ENCODE data around the gene SGMS1.
"Not testable (repeated sequence)": the region's sequence is repeated elsewhere in the genome, so short reads cannot be mapped to it uniquely, and the experiment has no call there.

SGMS1 gene

DNA sequence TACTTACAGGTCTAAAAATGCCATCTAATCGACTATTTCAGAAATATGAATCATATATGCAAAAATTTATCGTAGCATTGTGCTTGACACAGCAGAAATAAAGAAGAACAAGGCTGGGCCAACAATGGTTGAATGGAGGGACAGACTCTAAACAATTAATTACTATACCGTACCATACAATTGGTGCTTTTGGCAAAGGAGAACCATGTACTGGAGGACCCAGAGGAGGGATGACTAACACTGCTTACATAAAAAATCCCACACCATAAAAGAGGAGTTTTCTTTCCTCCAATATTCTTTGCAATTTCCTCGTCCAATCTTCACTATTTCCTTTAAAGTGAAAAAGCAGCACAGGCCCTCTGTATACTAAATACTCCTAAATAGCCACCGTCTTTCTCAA lies 94.1 kb downstream of the SGMS1 start:
- DNase-seq = no peak

DNA sequence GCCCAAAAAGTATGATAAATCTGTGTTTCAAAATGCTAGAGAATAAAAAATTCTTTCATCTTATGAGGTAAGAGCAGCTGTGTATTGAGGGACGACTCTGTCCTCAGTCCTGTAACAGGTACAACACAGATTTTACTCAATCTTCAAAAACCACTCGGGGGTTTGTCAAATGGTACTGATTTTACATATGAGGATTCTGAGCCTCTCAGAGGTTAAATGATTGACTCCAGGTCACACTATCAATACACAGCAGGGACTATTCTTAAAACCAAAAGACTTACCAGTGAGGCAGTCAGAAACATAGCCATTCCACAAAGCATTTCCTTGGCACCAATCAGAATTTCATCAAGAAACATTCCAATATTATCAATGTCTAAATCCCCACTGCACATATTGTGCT lies 95.5 kb downstream of the SGMS1 start:
- no peak for DNase-seq

DNA sequence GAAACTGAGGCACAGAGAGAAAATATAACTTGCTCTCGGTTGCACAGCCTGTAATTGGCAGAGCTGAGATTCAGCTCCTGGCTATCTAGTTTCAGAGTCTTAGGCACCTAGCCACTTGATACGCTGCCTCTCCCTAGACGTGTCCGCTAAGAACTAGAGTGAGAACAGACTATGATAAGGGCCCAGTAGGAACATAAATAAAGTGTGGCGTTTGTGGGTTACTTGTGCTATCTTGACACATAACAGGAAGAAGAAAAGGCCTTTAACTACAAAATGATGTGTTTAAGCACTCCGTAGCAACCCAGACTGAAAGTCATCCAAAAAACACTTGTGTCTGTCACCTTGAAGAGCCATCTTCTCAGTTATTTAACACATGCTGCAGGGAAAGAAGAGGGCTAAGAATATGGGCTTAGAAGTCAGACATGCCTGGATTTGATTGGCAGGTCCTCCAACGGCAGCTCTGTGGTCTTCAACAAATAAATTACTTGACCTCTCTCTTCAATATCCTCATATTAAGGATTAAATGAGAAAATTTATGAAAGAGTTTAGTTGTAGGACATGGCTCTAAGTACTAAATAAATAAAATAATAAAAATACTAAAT lies 96.2 kb downstream of the SGMS1 start:
- DNase-seq = no peak

DNA sequence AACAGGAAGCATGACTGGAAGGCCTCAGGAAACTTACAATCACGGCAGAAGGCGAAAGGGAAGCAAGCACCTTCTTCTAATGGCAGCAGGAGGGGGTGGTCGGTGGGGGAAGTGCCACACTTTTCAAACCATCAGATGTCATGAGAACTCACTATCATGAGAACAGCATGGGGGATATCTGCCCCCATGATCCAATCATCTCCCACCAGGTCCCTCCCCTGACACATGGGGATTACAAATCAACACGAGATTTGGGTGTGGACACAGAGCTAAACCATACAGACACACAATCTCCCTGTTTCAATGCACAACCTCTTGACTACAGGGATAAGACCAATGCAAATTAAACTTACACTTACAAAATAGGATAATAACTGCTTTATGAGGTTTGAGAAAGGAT lies 97.6 kb downstream of the SGMS1 start:
- DNase-seq = no peak

DNA sequence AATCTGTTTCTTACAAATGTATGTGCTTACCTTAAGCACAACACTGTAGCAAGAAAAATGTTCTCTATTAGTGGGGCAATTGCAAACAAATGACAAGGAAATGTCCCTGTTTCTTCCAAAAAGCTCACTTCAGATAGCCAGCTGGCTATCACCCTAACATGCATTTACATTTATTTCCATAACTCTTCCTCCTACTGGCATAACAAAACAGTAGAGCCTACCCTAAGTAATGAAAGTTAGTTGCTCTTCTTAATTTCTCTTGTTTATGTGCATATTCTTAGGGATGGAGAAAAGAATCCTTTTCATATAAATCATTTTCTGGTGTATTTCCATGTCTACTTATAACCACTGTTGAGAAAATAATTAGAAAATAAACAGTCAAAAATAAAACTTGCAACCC lies 100.4 kb downstream of the SGMS1 start:
- DNase-seq = no peak

DNA sequence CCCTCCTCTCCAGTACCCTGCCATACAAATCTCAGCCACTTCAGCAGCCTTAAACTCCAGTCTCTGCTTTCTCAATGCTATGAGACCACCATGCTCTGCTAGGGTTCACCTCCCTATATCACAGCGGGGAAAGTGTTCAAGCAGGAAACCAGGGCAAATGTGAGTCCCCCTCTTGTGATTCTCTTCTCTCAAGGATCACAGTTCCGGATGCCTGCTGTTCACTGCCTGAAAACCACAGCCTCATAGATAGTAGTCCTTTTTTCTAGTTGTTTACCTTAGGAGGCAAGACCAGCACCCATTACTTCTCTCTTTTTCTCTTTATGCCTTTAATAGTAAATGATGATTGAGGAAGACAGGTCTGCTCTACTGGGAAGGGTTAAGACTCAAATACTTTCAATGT lies 100.8 kb downstream of the SGMS1 start:
- no peak for DNase-seq

DNA sequence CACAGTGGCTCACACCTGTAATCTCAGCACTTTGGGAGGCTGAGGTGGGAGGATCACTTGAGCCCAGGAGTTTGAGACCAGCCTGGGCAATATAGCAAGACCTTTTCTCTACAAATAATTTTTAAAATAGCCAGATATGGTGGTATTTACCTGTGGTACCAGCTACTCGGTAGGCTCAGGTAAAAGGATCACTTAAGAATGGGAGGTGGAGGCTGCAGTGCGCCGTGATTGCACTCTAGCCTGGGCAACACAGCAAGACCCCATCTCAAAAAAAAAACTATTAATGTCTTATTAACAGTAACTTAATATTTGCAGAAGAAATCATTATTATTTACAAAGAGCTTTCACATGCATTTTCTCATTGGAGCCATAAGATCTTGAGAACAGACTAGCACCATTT lies 103.6 kb downstream of the SGMS1 start:
- no peak for DNase-seq

DNA sequence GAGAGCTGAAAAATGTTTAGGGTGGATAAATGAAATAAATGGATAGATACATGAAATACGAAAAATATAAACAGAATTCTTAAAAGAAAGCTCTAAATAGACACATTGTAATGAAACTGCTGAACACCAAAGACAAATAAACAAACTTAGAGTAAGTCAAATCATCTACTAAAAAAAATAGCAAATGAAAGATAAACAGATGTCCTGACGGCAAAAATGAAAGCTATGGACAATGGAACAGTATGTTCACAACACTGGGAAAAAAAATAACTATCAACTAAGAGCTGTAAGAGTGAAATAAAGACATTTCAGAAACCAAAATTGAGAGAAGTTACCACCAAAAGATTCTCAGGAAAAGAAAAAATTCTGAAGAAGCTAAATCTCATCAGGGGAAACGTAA lies 106.1 kb downstream of the SGMS1 start:
- DNase-seq = no peak

DNA sequence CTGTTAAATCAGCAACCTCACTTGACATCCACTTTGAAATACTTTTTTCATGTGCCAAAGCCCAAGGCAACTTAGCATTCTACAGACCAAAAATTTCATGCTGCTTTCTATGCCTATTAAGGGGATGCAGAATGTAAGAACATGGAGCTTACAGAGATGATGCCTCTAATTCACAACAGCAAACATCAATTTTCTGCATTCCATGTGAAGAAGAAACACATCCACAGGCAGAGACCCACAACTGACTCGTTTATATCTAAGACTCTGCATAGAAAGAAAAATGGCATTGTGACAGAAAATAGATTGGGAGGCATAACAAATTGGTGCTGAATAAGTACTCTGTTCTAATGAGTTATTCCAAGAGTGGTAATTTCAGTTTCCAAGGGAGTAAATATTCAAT lies 107.6 kb downstream of the SGMS1 start:
- no peak for DNase-seq

DNA sequence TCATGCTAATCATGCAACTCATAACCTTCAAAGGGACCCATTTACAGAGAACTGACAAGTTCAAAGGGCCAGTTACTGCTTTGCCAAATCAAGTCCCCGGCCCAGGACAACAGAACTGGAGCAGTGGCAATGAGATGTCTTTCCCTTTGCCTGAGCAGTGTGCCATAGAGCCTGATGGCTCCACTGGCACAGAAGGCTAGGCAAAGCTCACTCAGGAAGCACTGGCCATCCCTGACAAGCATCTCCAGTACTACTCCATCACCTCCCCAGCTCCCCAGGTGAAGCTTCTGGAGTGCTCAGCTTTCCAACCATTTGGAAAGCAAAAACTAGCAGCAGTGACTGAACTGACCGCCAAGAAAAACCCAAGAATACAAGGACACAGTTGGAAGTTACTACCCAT lies 108.3 kb downstream of the SGMS1 start:
- no peak for DNase-seq

DNA sequence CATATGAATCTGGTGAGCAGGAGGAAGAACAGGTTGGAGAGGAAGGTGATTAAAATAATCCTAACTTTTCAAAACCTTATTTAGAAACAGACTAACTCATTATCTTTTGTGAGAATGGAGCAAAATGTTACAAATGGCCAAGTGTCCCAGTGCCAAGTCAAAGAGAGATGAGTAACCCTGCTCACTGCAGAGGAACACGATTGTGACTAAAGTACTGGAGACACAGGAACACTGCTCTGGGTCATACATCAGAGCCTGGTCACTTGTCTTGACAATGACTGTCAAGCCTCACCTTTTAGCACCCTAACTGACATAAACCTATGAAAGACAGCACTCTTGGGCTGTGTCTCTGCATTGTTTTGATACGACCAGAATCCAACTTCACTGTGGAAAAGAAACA lies 108.8 kb downstream of the SGMS1 start:
- no peak for DNase-seq

DNA sequence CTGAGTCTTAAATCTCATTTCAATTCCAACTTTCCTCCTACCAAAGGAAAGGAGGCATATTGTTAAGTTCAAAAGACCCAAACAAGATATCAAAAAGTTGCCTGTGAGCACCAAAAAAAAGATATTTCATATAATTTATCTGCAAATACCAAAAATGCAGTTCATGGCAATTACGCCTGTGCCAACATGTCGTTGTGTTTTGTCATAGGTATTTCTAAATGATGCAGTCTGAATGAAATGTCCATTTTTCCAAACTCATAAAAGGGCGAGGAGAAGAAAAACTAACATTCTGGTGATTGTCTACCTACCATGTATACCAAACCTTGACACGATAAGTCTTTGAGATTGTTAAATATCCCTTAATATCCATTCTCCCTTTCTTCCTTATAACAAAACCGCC lies 109.8 kb downstream of the SGMS1 start:
- DNase-seq = no peak

DNA sequence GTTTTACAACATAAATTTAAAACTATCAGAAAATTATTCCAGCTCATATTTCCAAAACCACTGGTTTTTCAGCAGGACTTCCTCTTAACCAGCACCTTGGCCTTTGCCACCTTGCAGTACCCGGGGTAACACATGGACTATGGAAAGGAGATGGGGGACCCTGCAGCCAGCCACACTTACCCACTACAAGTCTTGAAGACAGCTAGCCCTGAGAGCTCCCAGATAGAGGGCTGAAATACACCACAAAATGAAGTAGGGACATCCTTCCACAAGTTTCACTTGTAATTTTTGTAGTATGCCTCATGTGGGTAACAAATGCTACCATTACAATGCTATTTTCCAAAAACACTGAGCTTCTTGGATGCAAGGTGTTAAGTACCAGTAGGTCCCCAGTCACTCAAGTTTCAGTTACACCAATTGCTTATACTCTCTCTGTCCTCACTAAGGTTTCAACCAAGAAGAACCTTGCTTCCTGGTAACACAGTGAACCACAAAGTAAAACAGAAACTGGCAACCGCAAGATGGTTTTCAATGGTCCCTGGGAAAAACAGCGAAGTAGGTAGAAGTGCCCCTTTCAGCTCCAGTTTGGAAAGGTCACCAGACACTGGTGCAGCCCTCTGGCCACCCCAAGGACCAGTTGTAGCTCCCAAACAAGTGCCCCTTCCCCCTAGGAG lies 110.9 kb downstream of the SGMS1 start:
- DNase-seq = no peak

DNA sequence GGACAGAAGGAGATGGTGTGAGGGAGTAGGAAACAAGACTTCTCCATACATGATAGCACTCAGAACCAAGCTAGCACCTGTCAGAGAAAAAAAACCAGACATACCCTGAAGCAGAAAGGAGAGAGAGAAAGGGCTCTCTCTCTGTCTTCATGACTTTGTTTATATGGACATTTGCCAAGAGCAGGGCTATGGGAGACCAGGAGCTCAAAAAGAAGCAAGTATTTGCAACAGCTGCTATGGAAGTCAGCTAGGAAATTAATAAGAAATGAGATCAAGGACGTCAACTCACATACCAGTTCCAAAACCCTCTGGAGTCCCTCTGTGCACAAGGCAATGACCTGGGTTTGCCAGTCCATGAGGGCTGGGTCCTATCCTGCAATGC lies 111.6 kb downstream of the SGMS1 start:
- DNase-seq = no peak

DNA sequence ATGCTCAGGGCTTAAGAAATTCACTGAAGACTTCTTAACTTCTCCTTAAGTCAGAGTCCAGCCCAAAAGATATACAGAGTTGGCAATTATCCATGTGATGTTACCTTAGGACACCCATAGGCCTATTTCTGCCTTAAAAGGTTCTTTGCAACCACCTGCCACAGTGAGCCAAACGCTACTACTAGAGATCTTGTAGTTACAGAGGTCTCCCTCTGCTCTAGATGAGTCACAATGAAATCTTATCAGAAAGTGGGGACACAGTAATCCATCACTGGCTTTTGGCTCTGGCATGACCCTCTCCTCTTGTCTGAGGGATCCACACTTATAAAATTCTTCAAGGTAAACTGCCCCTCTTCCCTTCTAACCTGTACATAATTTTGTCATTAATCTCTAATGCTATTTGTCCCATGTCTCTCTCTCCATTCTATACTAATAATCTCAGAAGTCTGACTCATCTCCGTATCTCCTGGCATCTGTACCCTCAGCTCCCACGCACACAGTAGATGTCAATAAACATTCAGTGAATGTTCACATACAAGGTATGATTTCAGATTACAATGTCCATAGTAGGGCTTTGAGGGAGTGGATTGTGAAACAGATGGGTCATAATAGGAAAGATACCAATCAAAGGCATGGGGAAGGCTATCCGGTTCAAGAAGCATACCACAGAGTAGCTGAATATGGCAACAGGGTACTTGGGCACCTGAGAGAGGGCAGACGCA lies 112.1 kb downstream of the SGMS1 start:
- no peak for DNase-seq

DNA sequence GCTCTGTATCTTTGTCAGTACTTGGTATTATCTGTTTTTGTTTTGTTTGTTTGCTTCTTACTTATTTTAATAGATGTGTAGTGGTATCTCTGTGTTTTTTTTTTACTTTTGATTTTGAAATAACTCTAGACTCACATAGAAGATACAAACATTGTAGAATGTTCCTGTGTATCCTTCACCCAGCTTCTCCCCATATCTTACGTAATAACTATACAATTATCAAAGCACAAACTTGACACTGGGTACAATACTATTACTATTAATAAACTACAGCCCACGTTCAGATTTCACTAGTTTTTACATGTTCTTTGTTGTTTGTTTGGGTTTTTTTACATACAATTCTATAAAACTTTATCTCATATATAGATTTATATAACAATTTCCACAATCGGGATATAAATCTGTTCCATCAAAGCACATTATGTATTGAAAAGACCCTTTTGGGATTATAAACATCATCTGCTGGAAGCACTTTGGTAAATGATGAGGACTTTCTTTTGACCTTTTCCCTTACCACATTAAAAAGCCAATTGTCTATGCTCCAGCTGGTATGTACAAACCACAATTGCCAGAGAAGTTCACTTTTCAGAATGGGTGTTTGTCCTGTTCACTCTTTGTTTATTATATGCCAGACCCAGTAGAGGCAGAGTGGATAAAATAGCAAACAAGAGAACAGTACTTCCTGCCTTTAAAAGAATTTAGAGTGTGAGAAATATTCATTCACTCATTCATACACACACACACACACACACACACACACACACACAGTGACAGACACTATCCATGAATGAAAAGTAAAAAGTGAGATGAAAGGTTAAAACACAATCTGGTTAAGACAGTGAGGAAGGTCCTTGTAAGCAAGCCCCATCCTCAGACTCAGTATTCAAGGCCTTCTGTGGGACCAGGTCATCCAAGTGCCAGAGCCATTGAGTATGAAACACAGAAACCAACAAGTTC lies 113.0 kb downstream of the SGMS1 start:
- no peak for DNase-seq

DNA sequence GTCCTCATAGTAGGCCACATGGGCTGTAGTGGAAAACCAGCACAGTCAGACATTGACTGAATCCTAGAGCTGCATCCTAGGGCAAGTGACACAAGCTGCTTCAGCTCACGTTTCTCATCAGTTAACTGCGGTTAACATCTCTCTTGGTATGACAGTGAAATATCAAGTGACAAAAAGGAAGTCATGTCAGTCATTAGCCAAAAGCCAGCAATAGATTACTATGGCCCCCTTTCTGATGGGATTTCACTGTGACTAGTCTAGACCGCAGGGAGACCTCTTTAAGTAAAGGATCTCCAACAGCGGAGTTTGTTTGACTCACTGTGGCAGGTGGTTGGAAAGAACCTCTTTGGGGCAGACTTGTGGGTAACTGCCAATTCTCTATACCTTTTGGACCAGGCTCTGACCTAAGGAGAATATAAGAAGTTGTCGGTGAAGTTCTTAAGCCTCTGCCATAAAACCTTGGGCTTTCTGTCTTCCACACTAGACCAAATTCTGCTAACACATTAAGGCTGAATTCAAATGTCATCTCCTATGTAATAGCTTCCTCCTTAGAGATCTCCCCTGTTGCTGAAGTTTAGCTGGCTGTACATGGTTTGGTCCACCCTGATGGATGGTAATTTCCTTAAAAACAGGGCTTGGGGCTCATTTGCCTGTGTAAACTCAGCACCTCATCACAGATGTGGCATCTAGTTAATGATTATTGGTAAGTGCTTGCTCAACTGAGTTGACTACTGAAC lies 115.3 kb downstream of the SGMS1 start:
- DNase-seq = no peak

DNA sequence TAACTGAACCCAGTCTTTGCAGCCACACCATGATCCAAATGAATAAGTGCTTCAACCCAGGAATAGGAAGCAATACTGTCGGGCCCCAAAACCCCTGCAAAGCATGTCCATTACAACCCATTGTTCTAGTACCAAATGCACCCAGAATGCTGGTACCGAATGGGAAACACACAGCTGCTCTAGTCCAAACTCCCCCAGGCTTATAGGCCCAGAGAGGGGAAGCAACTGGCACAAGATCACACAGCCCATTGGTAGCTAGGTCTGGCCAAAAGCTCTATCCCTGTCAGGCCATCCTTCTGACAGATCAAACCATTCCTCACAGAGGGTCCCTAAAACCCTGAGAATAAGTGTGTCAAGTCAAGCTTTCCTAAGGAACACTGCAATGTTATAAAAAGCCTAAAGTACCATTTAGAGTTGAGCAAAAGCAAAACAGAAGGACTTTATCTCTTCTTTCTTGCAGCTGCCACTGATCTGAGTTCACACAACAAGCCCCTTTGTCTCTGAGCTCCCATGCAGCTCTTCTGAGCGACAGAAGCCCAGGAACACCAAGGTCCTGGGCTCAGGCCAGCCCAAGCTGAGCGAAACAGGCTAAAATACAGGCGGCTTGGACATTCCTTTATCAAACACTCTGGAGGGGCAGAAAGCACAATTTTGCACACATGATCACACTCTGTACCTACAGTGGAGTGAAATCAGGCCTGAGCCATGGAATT lies 116.7 kb downstream of the SGMS1 start:
- no peak for DNase-seq

DNA sequence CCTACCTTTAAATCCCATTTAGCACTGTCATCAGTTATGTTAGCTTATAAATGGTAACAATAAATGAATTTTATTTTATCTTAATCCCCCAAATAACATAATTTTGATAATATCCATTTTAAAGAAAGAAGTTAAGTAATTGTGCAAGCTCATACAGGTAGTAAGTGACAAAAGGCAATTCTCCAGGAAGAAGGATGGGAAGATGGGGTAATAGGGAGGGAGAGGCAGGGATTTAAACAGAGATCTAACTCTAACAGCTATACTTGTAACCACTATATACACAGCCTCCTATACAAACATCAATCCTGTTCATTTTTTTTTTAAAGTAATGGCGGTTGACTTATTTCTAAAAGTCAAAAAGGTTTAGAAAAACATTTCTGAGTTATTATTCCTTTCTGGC lies 119.4 kb downstream of the SGMS1 start:
- no peak for DNase-seq

DNA sequence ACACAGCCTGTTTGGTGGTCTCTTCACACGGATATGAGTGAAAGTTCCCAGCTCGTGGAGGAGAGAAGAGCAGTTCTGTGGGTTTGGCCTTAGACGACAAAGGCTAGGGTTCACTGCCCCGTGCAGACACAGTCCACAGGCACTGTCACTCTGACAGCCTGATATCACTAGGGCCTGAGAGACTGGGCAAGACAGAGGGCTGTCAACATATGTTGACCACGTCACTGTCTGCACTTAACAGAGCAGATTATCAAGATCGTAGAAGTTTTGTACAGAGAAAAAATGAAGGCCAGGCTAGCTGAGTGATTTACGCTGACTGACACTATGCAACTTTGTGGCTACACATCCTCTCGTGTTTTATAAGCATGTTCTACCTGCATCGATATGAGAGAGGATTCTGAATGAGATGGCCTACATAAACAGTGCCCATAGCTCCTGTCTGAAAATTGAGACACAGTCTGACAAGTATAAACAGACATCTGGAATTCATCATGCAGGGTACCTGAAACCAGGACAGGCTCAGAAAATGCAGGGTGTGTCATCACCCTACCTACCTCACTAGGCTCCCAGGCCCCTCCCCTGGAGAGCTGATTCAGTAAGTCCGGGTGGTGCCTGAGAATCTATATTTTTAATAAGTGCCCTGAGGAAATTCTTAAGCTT lies 120.0 kb downstream of the SGMS1 start:
- no peak for DNase-seq

DNA sequence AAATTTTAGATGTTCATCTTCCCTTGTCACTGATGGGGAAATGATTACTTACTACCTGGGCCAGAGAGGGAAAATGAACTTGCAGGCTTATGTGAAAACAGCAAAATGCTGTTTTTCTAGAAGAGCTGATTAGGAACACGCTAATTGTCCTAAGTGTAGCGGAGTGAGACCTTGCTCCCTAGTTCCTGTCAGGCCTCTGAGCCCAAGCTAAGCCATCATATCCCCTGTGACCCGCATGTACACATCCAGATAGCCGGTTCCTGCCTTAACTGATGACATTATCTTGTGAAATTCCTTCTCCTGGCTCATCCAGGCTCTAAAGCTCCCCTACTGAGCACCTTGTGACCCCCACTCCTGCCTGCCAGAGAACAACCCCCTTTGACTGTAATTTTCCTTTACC lies 120.6 kb downstream of the SGMS1 start:
- DNase-seq = not testable (repeated sequence)
